NT2/D1 (cell line): ENCODE measurements around the gene CDC42.

Experiments used
- YY1 ChIP-seq: IDR thresholded peaks from 2 replicates; pipeline ENCODE4 v1.6.1; 2011; ENCODE audit not compliant: insufficient read length, insufficient read depth
- ZNF274 ChIP-seq: IDR thresholded peaks from 2 replicates; pipeline ENCODE4 v1.6.1; 2011; ENCODE audit warnings: mild to moderate bottlenecking, low read depth, low read length

- TF ChIP-seq YY1: no peak
- no peak for TF ChIP-seq ZNF274
Measured at GRCh38 chr1:22098752-22099151, 46.2 kb downstream of the CDC42 start.
